GM12891 (cell line): ENCODE data around the gene APBA2.

Source experiments
- POLR2A ChIP-seq: IDR thresholded peaks from 2 replicates; pipeline ENCODE4 v1.6.1; 2011; ENCODE audit warnings: low read depth, low read length, control low read depth
- POU2F2 ChIP-seq: IDR thresholded peaks from 2 replicates; pipeline ENCODE4 v1.6.1; 2011; ENCODE audit warnings: low read depth, mild to moderate bottlenecking, control low read depth, low read length, moderate library complexity

- TF ChIP-seq POLR2A = no peak
- no peak for TF ChIP-seq POU2F2
Measured at GRCh38 chr15:29116970-29117700, 231.4 kb downstream of the APBA2 start.
